Measurements from ENCODE around the gene SPATA2L. TPM values are rescaled to one million over a fixed set of nuclear protein-coding genes. Genes with fewer than 3 reads are reported as not detected.

Gene SPATA2L
- total and polyA plus RNA-seq, 10 of the 15 experiments (the other 5 are each of a cell fraction or from before 2014, with no cell fraction given): 0.20 to 6.9 (median 3.9) TPM; not detected in 1

GRCh38 chr16:89657442-89658220, 43.9 kb downstream of the SPATA2L start, which contains the start of the genes CHMP1A and SPATA33 (continued):
- TF ChIP-seq ZNF687 (IDR thresholded peaks at IDR 0.05) (0 out of 2 replicates have a peak, but pooled peaks have one; percentile 34), SREBF1 (IDR thresholded peaks at IDR 0.05; ENCODE audit: low read length) (no peak), E4F1 (IDR thresholded peaks at IDR 0.05; ENCODE audit: borderline replicate concordance, partially characterized antibody) (peak; percentile 88), ATF3 (IDR thresholded peaks at IDR 0.05; ENCODE audit: borderline replicate concordance, extremely low read depth, low read depth, low read length) (no peak), FOXM1 (IDR thresholded peaks at IDR 0.05; ENCODE audit: low read depth, low read length) (no peak), HSF1 (IDR thresholded peaks at IDR 0.05; ENCODE audit: low read depth, low read length) (no peak), NKRF (conservative IDR thresholded peaks at IDR 0.05) (peak; percentile 98), ZBTB40 (IDR thresholded peaks at IDR 0.05; ENCODE audit: borderline replicate concordance) (peak; percentile 89), SMC3 (IDR thresholded peaks at IDR 0.05; ENCODE audit: borderline replicate concordance, low read length) (0 out of 2 replicates have a peak, but pooled peaks have one; percentile 7), DPF2 (IDR thresholded peaks at IDR 0.05) (peak; percentile 64; the same call in 1 of the 2 replicates), ETV6 (conservative IDR thresholded peaks at IDR 0.05 in 1 of 2, IDR thresholded peaks at IDR 0.05 in 1 of 2; ENCODE audit: borderline replicate concordance in 1 of 2, low read depth in 1 of 2) (no peak)
